Smooth muscle cell of the umbilical artery (primary cell): ENCODE data around the gene MBTPS2. TPM values are rescaled to one million over a fixed set of nuclear protein-coding genes. Genes with fewer than 3 reads are reported as not detected.

Source experiments
- total RNA-seq: library from RNA; depleted of rRNA; stranded (reverse); fragments of >200 nt; gene quantifications from 2 replicates; pipeline ENCODE4 v1.2.3, GENCODE V29; 2014

The MBTPS2 gene
- 14.8 and 22.1 TPM in 2 replicates for total RNA-seq

DNA sequence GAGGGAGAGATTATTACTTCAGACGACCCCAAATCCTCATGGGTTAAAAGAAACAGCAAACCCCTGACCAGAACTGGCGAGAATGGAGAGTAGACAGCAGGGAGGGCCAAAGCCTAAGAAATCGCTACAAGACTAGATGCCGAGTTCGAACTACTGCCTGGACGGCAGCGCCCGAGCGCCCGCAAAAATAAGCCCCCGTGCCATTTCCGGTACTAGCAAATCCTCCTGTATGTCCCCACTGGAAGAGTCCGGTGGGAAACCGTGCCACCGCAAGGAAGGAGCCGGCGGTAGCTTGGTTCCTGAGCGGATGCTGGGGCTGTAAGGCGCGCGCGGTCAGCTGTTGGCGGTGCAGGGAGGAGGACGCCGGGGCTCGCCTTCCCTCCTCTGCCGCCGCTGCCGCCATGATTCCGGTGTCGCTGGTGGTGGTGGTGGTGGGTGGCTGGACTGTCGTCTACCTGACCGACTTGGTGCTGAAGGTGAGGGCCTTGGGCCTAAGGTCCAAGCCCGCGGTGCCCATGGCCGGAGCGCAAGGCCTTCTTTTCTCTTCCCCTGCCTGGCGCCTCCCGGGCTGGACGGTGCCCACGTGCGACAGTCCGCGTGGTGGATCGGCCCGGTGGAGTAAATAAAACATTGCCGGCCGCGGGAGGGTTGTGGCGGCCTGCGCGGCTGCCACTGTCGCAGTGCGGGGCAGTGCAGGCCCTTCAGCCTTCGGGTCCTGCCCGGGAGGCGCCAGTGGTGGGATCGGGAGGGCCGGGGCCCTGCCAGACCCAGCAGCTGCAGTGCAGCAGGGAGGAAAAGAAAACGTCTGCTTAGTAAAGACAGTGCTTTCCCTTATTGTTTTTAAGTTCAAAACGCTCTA, at the start of gene MBTPS2:
Gene MBTPS2 (plus strand): TSS at position 284 of the 859 bp plus-strand sequence. CDS start 118 bp downstream, at position 402.

DNA sequence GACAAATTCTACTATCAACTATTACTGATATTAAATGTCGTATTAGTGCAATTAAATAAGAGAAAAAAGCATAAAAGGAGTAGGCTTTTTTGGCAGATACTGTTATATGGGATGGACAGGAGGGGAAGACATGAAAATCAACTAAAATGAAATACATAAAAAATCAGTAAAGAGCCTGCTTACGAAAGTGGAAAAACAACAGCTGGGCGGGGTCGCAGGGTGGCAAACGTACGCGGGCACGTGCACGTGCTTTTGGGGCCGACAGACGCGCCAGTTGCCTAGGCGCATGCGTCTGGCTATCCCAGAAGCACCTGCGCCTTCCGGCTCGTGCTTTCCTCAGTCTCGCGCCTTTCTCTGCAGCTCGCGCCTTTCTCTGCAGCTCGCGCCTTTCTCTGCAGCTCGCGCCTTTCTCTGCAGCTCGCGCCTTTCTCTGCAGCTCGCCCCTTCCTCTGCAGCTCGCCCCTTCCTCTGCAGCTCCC, 16.6 kb downstream of the MBTPS2 start, which contains the start of gene YY2:
Gene YY2 (plus strand): TSS at position 51 of the 479 bp plus-strand sequence. CDS start 498 bp downstream, outside the sequence.

Other genes starting within 250 kb of the MBTPS2 start
- not detected in 2 replicates for gene KLHL34, start 181.3 kb upstream of the MBTPS2 start, total RNA-seq
- not detected in 2 replicates for gene SMPX, start 81.5 kb upstream of the MBTPS2 start, total RNA-seq
- 2.1 and 3.8 TPM in 2 replicates for gene YY2, start 16.4 kb downstream of the MBTPS2 start, total RNA-seq
- 153 and 255 TPM in 2 replicates for gene SMS, start 101.1 kb downstream of the MBTPS2 start, total RNA-seq
- gene PHEX, start 192.7 kb downstream of the MBTPS2 start, total RNA-seq: under 0.01 and 0.37 TPM in 2 replicates